Measurements from ENCODE around the gene KLK13.

Gene KLK13

GRCh38 chr19:51018745-51019543 lies 45.9 kb downstream of the KLK13 start:
- FAIRE-seq, result no peak

- FAIRE-seq, result no peak
Observed at GRCh38 chr19:51016798-51017683, 47.9 kb downstream of the KLK13 start.

GRCh38 chr19:51015691-51016267 lies 49.1 kb downstream of the KLK13 start:
- no peak for FAIRE-seq

- no peak for FAIRE-seq
Observed at GRCh38 chr19:51014242-51014641, 50.6 kb downstream of the KLK13 start.

- FAIRE-seq, result no peak
Observed at GRCh38 chr19:51012661-51013190, 52.2 kb downstream of the KLK13 start.

- FAIRE-seq, result no peak
Observed at GRCh38 chr19:51010066-51010795, 54.7 kb downstream of the KLK13 start.

- no peak for FAIRE-seq
Observed at GRCh38 chr19:51009061-51009891, 55.6 kb downstream of the KLK13 start.

- no peak for FAIRE-seq
Observed at GRCh38 chr19:51007488-51007887, 57.4 kb downstream of the KLK13 start.

- FAIRE-seq, result no peak
Observed at GRCh38 chr19:51006406-51006805, 58.5 kb downstream of the KLK13 start.

Measured in G401.6 (cell line).